HG03558 (cell line): ENCODE results near the gene RAP2C.
"Not testable (repeated sequence)": the region's sequence is repeated elsewhere in the genome, so short reads cannot be mapped to it uniquely, and the experiment has no call there.

ENCODE experiments used
- ATAC-seq: cut with Tn5 transposase; IDR thresholded peaks from one replicate; pipeline ENCODE4 v1.9.1; 2021; ENCODE audit warnings: moderate number of reproducible peaks; ENCODE audit not compliant: unreplicated experiment; ENCODE audit errors: extremely low read depth

Gene RAP2C

GRCh38 chrX:132204629-132205028 lies 14.6 kb downstream of the RAP2C start:
- no peak for ATAC-seq

GRCh38 chrX:132200976-132201375 lies 18.3 kb downstream of the RAP2C start:
- no peak for ATAC-seq

DNA sequence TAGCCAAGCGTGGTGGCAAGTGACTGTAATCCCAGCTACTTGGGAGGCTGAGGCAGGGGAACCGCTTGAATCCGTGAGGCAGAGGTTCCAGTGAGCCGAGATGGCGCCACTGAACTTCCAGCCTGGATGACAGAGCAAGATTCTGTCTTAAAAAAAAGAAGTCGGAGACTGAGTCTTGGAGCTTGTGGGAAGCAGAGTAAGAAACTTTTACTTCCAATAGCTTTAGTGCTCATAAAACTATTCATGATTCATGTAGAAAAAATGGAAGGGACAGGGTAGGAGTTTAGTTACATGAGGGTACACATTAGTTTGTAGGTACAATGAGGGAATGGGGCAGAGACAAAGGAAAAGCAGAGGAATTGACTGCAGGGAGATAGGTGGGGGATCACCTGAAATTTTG lies 19.3 kb downstream of the RAP2C start:
- no peak for ATAC-seq

- no peak for ATAC-seq
Measured at GRCh38 chrX:132193872-132194574, 25.2 kb downstream of the RAP2C start.

GRCh38 chrX:132191938-132192337 lies 27.3 kb downstream of the RAP2C start:
- ATAC-seq, result no peak

- ATAC-seq, result no peak
Measured at GRCh38 chrX:132188175-132188574, 31.1 kb downstream of the RAP2C start.

- ATAC-seq, result no peak
Measured at GRCh38 chrX:132187451-132187850, 31.8 kb downstream of the RAP2C start.

DNA sequence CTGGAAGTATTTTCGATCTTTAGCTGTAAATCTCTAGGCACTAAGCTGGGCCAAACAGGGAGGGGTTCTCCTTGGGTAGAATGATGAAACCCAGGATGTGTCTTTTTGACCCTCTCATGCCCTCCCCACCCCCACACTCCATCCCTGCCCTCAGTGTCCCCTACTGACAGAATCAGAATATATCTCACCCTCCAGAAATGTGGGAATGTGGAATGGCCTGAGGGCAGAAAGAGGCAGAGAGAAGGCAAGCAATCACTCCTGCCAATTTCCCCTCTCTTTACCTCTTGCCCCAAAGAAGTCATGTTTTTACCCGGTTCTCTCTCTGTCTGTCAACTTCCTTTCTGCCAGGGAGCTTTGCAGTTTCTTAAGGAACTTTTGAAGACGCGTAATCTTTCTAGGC lies 34.4 kb downstream of the RAP2C start:
- ATAC-seq, result no peak

DNA sequence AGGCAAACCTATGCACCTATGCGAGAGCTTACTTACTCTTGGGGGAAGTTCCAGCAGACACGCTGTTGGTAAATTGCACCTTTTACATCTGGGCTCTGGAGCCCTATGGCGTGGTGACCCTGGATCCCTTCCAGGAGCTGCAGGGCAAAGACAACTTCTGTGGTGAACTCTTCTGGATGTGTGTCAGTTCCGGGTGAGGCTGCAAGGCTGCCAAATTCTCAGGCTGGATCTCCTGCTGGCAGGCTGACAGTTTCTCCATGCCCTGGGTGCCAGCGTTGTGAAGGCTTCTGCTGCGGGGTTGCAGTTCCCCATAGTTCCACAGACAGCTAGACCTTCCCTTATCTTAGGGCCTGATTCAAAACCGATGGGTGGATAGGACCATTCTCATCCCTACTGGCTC lies 37.9 kb downstream of the RAP2C start:
- no peak for ATAC-seq

GRCh38 chrX:132180929-132181328 lies 38.3 kb downstream of the RAP2C start:
- ATAC-seq, result no peak

- ATAC-seq, result no peak
Measured at GRCh38 chrX:132173647-132174046, 45.6 kb downstream of the RAP2C start.

GRCh38 chrX:132171881-132172280 lies 47.4 kb downstream of the RAP2C start:
- ATAC-seq, result no peak

DNA sequence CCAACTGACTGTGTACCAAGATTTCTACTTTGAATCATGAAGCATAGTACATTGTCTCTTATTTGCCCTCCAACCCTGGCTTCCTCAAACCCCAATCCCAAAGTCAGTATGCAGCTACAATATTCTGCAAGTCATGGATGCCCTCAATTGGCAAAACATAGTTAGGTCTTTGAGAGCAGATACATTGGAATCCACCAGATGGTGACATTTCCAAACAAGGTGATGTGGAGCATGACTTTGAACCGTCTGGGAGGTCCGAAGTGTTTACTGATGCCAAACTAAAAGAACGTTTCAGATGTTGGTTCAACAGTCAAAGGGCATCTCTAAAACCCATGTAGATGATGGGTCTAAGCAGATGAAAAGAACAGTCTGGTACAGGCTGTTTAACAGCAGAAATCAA lies 47.8 kb downstream of the RAP2C start:
- ATAC-seq, result no peak

DNA sequence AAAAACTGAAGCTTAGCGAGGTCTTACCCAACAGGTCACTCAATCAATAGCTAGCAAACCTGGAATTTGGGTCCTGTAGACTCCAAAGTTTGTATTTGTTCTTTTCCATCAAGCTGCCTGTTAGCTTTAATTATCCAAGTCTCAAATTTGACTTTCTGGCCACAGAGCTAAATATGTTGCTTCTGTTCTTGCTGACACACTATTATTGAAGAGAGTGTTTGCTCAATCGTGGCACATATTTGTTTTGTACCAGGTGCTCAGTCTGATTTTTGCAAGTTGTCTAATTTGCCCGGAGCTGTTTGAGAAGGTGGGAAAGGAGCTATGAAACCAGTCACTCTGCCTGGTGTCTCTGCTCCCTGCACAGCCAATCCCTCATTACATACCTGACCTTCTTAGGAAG lies 49.7 kb downstream of the RAP2C start:
- ATAC-seq, result no peak

- ATAC-seq, result no peak
Measured at GRCh38 chrX:132165651-132166050, 53.6 kb downstream of the RAP2C start.

DNA sequence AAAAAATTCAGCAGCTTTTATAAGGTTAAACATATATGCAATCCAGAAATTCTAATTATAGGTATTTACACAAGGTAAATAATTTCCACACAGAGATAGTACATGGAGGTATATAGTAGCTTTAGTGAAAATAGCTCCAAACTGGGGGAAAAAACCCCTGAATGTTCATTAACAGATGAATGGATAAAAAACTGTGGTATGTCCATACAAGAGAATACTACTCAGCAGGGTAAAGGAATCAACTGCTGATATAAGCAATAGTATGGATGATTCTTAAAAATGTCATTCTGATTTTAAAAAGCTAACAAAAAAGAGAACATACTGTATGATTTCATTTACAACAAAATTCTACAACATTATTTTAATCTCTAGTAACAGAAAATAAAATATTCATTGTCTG lies 54.2 kb downstream of the RAP2C start:
- no peak for ATAC-seq

DNA sequence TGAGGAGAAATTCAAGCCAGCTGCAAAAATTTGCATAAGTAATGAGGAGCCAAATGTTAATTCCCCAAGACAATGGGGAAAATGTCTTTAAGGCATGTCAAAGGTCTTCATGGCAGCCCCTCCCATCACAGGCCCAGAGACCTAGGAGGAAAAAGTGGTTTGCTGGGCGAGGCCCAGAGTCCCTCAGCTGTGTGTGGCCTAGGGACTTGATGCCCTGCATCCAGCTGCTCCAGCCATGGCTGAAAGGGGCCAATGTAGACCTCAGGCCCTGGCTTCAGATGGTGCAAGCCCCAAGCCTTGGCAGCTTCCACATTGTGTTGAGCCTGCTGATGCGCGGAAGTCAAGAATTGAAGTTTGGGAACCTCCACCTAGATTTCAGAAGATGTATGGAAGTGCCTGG lies 56.2 kb downstream of the RAP2C start:
- not testable (repeated sequence) for ATAC-seq

DNA sequence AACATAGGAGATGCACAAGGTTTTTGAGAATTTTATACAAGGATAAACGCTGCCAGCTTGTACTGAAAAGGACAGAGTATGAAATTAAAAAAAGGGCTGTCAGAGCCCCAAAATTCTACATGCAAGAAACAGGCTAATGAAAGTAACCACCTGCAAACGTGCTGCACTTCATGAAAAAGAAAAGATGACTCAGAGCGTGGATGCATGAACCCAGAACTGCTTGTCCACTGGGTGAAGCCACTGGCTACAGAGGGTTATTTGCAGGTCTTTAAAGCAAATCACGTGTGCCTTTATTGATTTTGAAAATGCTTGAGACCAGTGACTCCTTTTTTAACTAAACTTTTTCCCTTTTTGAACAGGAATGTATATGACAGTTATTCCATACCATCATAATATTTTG lies 66.1 kb downstream of the RAP2C start:
- no peak for ATAC-seq
